ENCODE results near the gene CLASP2.

CLASP2 gene

DNA sequence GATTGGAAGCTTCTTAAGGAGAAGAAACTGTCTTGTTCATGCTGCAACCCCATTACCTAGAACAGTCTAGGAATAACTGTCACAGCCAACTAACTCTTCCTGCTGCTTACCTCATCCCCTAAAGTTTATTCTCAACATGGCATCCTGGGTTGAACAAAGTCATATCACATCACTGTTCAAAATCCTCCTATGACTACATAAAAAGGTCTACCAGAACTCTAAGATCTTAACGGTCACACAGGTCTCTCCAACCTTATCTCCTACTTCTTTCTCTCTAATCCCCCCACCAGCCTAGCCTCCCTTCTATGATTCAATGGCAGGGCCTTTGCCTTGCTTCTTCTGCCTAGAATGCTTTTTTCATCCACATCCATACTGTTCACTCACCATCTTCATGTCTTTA, 69.3 kb downstream of the CLASP2 start:
- H3F3A ChIP-seq (ENCODE audit: low read depth), result no peaks in the 10 kb centered on the region
- H3K4me3 ChIP-seq (ENCODE audit: low read length, poor library complexity, severe bottlenecking), result no peak overlapping the region
- TF ChIP-seq EZH2phosphoT487 (IDR thresholded peaks at IDR 0.05; ENCODE audit: borderline replicate concordance) (no peak), CTCF (conservative IDR thresholded peaks at IDR 0.05; ENCODE audit: low read length) (no peak)
- H3K79me2 ChIP-seq (ENCODE audit: insufficient read depth, low read length), result peaks cover 22% of the 10 kb centered on the region; the same call in 1 of the 2 replicates
- no peaks in the 10 kb centered on the region for H3K9me2 ChIP-seq (replicated peaks; ENCODE audit: low read depth, low read length)
- H3K9me3 ChIP-seq (ENCODE audit: insufficient read depth, low read depth, low read length), result no peaks in the 10 kb centered on the region
- no peaks in the 10 kb centered on the region for H4K20me1 ChIP-seq (ENCODE audit: insufficient read depth, low read length, poor library complexity, severe bottlenecking)
- no peak overlapping the region for H3K4me2 ChIP-seq (ENCODE audit: low read depth, low read length, poor library complexity, severe bottlenecking)
- H2AFZ ChIP-seq (ENCODE audit: low read length), result no peak overlapping the region
- H3K27me3 ChIP-seq (ENCODE audit: insufficient read depth, low read length, poor library complexity, severe bottlenecking), result no peaks in the 10 kb centered on the region
- H3K9ac ChIP-seq (ENCODE audit: low read depth, low read length, poor library complexity, severe bottlenecking), result no peak overlapping the region
- peaks cover 11% of the 10 kb centered on the region; the same call in 1 of the 2 replicates for H3K36me3 ChIP-seq (ENCODE audit: insufficient read depth, low read length)
- peaks cover 18% of the 10 kb centered on the region for H3K4me1 ChIP-seq (ENCODE audit: insufficient read depth, low read length, poor library complexity, severe bottlenecking)

DNA sequence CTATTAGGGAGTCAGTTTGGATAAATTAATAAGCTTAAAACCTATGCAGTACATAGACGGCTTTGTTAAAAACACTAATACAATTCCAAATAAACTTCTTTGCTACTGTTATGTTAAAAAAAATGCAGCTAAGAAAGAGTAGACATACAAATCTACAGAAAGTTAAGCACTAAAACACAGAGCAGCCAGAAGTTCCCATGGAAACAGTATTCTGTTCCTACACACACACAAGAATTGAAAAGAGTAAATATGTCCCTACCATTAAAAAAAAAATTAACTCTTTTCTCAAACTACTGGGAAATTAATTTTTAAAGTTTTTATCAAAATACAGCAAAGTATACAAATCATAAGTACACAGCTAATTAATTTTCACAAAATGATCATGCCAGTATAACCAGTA, 71.6 kb downstream of the CLASP2 start:
- H3K9me2 ChIP-seq (replicated peaks; ENCODE audit: low read depth, low read length), result no peaks in the 10 kb centered on the region
- no peaks in the 10 kb centered on the region for H3K4me1 ChIP-seq (ENCODE audit: insufficient read depth, low read length, poor library complexity, severe bottlenecking)
- H3K9ac ChIP-seq (ENCODE audit: low read depth, low read length, poor library complexity, severe bottlenecking), result no peak overlapping the region
- H3K79me2 ChIP-seq (ENCODE audit: insufficient read depth, low read length), result peaks cover 8% of the 10 kb centered on the region; the same call in 1 of the 2 replicates
- no peak overlapping the region for H2AFZ ChIP-seq (ENCODE audit: low read length)
- no peaks in the 10 kb centered on the region for H3F3A ChIP-seq (ENCODE audit: low read depth)
- H3K4me2 ChIP-seq (ENCODE audit: low read depth, low read length, poor library complexity, severe bottlenecking), result no peak overlapping the region
- H4K20me1 ChIP-seq (ENCODE audit: insufficient read depth, low read length, poor library complexity, severe bottlenecking), result no peaks in the 10 kb centered on the region
- TF ChIP-seq EZH2phosphoT487 (IDR thresholded peaks at IDR 0.05; ENCODE audit: borderline replicate concordance), result no peak
- no peaks in the 10 kb centered on the region for H3K9me3 ChIP-seq (ENCODE audit: insufficient read depth, low read depth, low read length)
- H3K36me3 ChIP-seq (ENCODE audit: insufficient read depth, low read length), result peaks cover 18% of the 10 kb centered on the region; the same call in 1 of the 2 replicates
- no peak overlapping the region for H3K4me3 ChIP-seq (ENCODE audit: low read length, poor library complexity, severe bottlenecking)
- H3K27me3 ChIP-seq (ENCODE audit: insufficient read depth, low read length, poor library complexity, severe bottlenecking), result no peaks in the 10 kb centered on the region

DNA sequence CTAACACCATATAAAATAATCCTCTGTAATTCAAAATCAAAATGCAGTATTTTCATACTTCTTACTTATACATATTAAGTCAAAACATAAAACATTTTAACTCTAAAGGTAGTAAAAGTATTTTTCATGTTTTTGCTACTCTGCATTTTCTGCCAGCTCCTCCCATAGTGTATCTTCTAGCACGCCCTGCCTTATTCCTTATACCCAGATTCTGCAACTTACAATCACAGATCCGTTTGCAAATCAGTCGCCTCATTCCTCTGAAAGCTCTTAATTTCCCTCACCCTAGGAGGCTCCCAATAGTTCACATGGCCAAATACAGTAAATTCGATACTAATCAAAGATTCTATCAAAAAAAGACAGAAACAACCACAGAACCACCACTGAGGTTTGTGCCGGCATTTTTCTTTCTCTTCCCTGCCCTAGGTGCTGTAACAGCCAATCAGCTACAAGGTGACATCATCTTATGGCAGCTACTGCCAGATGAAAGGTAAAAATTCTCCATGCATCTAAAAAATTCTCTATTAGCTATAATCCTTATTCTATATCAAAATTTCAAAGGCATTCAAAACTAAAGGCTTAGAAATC, 72.9 kb downstream of the CLASP2 start:
- Histone ChIP-seq H3K4me1 (ENCODE audit: insufficient read depth, low read length, poor library complexity, severe bottlenecking) (no peaks in the 10 kb centered on the region), H3K36me3 (ENCODE audit: insufficient read depth, low read length) (peaks cover 18% of the 10 kb centered on the region; the same call in 1 of the 2 replicates), H3K9ac (ENCODE audit: low read depth, low read length, poor library complexity, severe bottlenecking) (no peak overlapping the region), H3K4me3 (ENCODE audit: low read length, poor library complexity, severe bottlenecking) (no peak overlapping the region), H4K20me1 (ENCODE audit: insufficient read depth, low read length, poor library complexity, severe bottlenecking) (no peaks in the 10 kb centered on the region), H3K9me2 (replicated peaks; ENCODE audit: low read depth, low read length) (no peaks in the 10 kb centered on the region), H3K79me2 (ENCODE audit: insufficient read depth, low read length) (0 out of 2 replicates have a peak, but pooled peaks cover 3% of the 10 kb centered on the region), H3K27me3 (ENCODE audit: insufficient read depth, low read length, poor library complexity, severe bottlenecking) (no peaks in the 10 kb centered on the region), H2AFZ (ENCODE audit: low read length) (no peak overlapping the region), H3K9me3 (ENCODE audit: insufficient read depth, low read depth, low read length) (no peaks in the 10 kb centered on the region), H3F3A (ENCODE audit: low read depth) (no peaks in the 10 kb centered on the region), H3K4me2 (ENCODE audit: low read depth, low read length, poor library complexity, severe bottlenecking) (no peak overlapping the region)
- TF ChIP-seq CTCF (conservative IDR thresholded peaks at IDR 0.05; ENCODE audit: low read length) (no peak), EZH2phosphoT487 (IDR thresholded peaks at IDR 0.05; ENCODE audit: borderline replicate concordance) (no peak)

DNA sequence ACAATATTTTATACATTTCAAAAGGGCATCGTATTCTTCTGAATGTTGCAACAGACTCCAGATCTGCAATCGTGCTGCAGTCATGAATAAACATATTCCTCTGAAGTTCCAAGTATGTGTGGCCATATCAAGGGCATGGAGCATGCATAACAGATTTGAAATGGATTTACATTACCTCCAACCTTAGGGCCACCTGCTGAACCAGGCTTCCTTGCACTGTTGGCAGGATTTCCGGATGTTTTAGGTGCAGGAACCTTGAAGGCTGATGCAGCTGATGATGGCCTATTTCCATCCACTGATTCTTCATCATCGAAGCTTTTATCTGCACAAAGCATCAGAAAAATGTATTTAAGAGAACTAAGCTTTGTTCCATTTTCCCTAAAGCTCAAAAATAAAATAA, 73.5 kb downstream of the CLASP2 start:
- Histone ChIP-seq H3K9me2 (replicated peaks; ENCODE audit: low read depth, low read length) (no peaks in the 10 kb centered on the region), H3K4me3 (ENCODE audit: low read length, poor library complexity, severe bottlenecking) (no peak overlapping the region), H3K4me2 (ENCODE audit: low read depth, low read length, poor library complexity, severe bottlenecking) (no peak overlapping the region), H3K9me3 (ENCODE audit: insufficient read depth, low read depth, low read length) (no peaks in the 10 kb centered on the region), H3K27me3 (ENCODE audit: insufficient read depth, low read length, poor library complexity, severe bottlenecking) (no peaks in the 10 kb centered on the region), H2AFZ (ENCODE audit: low read length) (no peak overlapping the region), H3F3A (ENCODE audit: low read depth) (no peaks in the 10 kb centered on the region), H3K36me3 (ENCODE audit: insufficient read depth, low read length) (peaks cover 24% of the 10 kb centered on the region; the same call in 1 of the 2 replicates), H4K20me1 (ENCODE audit: insufficient read depth, low read length, poor library complexity, severe bottlenecking) (no peaks in the 10 kb centered on the region), H3K79me2 (ENCODE audit: insufficient read depth, low read length) (no peaks in the 10 kb centered on the region), H3K9ac (ENCODE audit: low read depth, low read length, poor library complexity, severe bottlenecking) (no peak overlapping the region), H3K4me1 (ENCODE audit: insufficient read depth, low read length, poor library complexity, severe bottlenecking) (no peaks in the 10 kb centered on the region)
- TF ChIP-seq EZH2phosphoT487 (IDR thresholded peaks at IDR 0.05; ENCODE audit: borderline replicate concordance), result no peak

Measured in Loucy (cell line).